Right lobe of liver (tissue), 6 donors: ENCODE data around the gene HBA1. TPM values are rescaled to one million over a fixed set of nuclear protein-coding genes. Genes with fewer than 3 reads are reported as not detected.

ENCODE experiments used
- ATAC-seq, 4 donors: fragments of 200-7000 bp; cut with Tn5 transposase; one replicate each; pipeline ENCODE4 v1.9.1; 2020; ENCODE audit warnings: mild to moderate bottlenecking in 4 of 4, moderate library complexity in 4 of 4
- DNase-seq, 3 donors: peaks; one replicate each; pipeline ENCODE4 v3.0.0-alpha.2; 2020
- H3K27ac ChIP-seq, 3 donors: fragments of 200-600 bp; one replicate each; pipeline ENCODE4 v1.8.0; 2022
- H3K27me3 ChIP-seq, 2 donors: fragments of 200-600 bp; one replicate each; pipeline ENCODE4 v1.8.0; 2022
- H3K36me3 ChIP-seq, 4 donors: fragments of 200-600 bp; sonication (generic) in 1 of 4; one replicate each; pipeline versions ENCODE4 v1.5.1 to v1.8.0; 2017 to 2022; ENCODE audit warnings: control low read depth in 1 of 4
- H3K4me1 ChIP-seq, 4 donors: fragments of 200-600 bp; sonication (generic) in 1 of 4; one replicate each; pipeline versions ENCODE4 v1.5.1 to v1.8.0; 2017 to 2022; ENCODE audit warnings: control low read depth in 1 of 4
- H3K4me3 ChIP-seq, 3 donors: fragments of 200-600 bp; one replicate each; pipeline ENCODE4 v1.8.0; 2022
- H3K9me3 ChIP-seq, 4 donors: fragments of 200-600 bp; sonication (generic) in 1 of 4; one replicate each; pipeline versions ENCODE4 v1.5.1 to v1.8.0; 2017 to 2022; ENCODE audit warnings: control low read depth in 1 of 4
- POLR2A ChIP-seq: fragments of 450-650 bp; IDR thresholded peaks from one replicate; pipeline ENCODE4 v1.6.1; 2017; ENCODE audit warnings: antibody characterized with exemption, mild to moderate bottlenecking
- WGBS: methylation state at CpG from one replicate; pipeline ENCODE4 v1.1.6; 2018; ENCODE audit warnings: low coverage, low lambda C conversion rate; ENCODE audit not compliant: insufficient coverage; ENCODE audit errors: missing lambda C conversion rate; 5-methylcytosine and 5-hydroxymethylcytosine counted together
- intact Hi-C, 2 donors: fragments of 100-400 bp; cut with DNase I; formaldehyde crosslinking; loops; one replicate each; pipeline versions ENCODE4 v1.11.2 to v1.14.1; 2022
- total RNA-seq, 6 experiments: library from RNA; depleted of rRNA in 2 of 6; stranded (reverse); fragments of >200 nt in 2 of 6; fragmentation: NEBNext Ultra II Directional in 3 of 6; extraction: Animal tissue kit (Norgen Biotek cat#: 25700) in 3 of 6; gene quantifications; one replicate each; pipeline versions ENCODE4 v1.1.0 to v1.2.4, GENCODE V29; 2016 to 2023
- TF ChIP-seq, protein P1 (sequence below), 4 donors: fragments of 200-600 bp in 3 of 4; fragments of 450-650 bp in 1 of 4; IDR thresholded peaks; one replicate each; pipeline versions ENCODE4 v1.5.1 to v1.8.0; 2016 to 2022; ENCODE audit warnings: antibody characterized with exemption in 4 of 4, mild to moderate bottlenecking in 2 of 4
- donor health status: DM: no; HTN: yes; CAD: no.
- donor health status: DM: no; HTN: no; CAD: no.
- donor health status: DM: no; HTN: no; CAD: no.
- donor health status: DM: no; HTN: yes; CAD: no.
- donor health status: DM: no; HTN: yes; CAD: no.

Gene HBA1
- total RNA-seq, 6 experiments from 2014 or later, result 8.0 to 789 (median 84.3) TPM

DNA sequence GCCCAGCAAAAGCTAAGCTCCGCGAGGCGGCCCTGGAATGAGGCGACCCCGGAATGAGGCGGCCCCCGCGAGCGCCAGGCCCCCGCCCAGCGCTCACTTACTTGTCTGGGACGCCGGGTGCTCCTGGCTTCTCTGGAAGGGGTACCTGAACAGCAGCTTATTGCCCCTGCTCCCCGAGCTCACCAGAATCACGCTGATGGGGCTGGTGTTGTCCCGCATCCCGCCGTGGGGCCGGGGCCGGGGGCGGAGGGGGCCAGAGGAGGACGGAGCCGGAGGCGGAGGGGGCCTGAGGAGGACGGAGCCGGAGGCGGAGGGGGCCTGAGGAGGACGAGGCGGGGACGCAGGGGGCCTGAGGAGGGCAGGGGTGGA lies 38.4 kb upstream of the HBA1 start:
- intact Hi-C loops, result no loop called here
- DNase-seq (peak in 2 of 3 donors; percentile 46 to 58), ATAC-seq (peak; percentile 28 to 48 (median 30))
- H3K9me3 ChIP-seq, result no peaks in the 10 kb centered on the region
- no peaks in the 10 kb centered on the region for H3K27me3 ChIP-seq
- TF ChIP-seq POLR2A, result no peak
- TF ChIP-seq, protein P1, sequence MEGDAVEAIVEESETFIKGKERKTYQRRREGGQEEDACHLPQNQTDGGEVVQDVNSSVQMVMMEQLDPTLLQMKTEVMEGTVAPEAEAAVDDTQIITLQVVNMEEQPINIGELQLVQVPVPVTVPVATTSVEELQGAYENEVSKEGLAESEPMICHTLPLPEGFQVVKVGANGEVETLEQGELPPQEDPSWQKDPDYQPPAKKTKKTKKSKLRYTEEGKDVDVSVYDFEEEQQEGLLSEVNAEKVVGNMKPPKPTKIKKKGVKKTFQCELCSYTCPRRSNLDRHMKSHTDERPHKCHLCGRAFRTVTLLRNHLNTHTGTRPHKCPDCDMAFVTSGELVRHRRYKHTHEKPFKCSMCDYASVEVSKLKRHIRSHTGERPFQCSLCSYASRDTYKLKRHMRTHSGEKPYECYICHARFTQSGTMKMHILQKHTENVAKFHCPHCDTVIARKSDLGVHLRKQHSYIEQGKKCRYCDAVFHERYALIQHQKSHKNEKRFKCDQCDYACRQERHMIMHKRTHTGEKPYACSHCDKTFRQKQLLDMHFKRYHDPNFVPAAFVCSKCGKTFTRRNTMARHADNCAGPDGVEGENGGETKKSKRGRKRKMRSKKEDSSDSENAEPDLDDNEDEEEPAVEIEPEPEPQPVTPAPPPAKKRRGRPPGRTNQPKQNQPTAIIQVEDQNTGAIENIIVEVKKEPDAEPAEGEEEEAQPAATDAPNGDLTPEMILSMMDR (IDR thresholded peaks at IDR 0.05), result no peak
- 1% methylated on average over 30 of the region's 30 CpGs for WGBS
- peak overlapping the region in 1 of 3 donors; percentile 26 for H3K27ac ChIP-seq
- peak overlapping the region; percentile 70 to 79 (median 77) for H3K4me3 ChIP-seq
- no peaks in the 10 kb centered on the region for H3K4me1 ChIP-seq
- no peaks in the 10 kb centered on the region for H3K36me3 ChIP-seq

DNA sequence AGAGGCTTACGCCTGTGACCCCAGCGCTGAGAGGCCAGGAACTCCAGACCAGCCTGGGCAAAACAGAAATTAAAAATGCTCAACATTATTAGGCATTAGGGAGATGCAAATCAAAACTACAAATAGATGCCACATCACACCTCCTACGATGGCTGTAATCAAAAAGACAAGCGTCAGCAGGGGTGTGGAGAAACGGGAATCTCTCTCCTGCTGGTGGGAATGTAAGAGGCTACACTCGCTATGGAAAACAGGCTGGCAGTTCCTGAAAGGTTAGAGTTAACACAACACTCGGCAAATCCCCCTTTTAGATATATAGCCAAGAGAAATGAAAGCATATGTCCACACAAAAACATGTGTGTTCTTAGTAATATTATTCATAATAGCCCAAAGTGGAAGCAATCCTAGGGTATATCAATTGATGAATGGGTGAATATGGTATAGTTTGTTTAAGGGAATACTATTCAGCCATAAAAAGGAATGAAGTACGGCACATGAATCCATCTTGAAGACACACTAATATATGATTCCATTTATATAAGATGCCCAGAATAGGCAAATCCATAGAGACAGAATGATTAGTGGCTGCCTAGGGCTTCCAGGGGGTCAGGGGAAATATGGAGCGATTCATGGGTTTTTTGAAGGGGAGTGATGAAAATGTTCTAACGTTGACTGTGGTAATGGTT lies 36.2 kb upstream of the HBA1 start:
- Histone ChIP-seq H3K4me3 (no peak overlapping the region), H3K36me3 (no peaks in the 10 kb centered on the region), H3K27ac (no peak overlapping the region), H3K27me3 (no peaks in the 10 kb centered on the region), H3K9me3 (no peaks in the 10 kb centered on the region), H3K4me1 (no peaks in the 10 kb centered on the region)
- 62% methylated on average over 8 of the region's 10 CpGs for WGBS
- DNase-seq (no peak), ATAC-seq (no peak)
- intact Hi-C loops, result no loop called here
- TF ChIP-seq POLR2A, result no peak
- TF ChIP-seq, protein P1 (IDR thresholded peaks at IDR 0.05), result no peak

DNA sequence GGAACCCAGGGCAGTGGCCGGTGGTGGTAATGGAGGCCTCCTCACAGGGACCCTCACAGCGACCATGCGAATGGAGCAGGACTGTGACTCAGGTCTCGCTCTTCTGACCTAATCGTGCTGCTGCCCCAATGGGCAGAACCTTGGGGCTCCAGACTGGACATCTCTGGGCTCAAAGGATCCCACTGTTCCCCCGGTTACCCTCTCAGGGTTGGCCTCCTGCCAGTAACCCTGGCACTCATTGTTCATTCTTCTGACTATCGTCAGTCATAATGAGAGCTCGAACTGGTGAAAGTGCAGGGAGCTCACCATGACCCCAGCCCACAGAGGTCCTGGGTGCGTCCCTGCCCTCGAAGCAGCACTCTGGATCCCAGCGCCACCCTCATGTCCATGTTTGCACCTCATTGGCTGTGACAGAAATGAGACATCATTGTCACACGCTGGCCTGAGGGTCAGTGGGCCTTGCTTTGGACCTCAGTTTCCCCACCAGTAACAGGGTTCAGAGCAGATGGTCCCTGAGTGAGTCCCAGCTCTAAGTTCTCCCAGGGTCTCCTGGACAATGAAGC lies 34.0 kb upstream of the HBA1 start:
- DNase-seq (no peak), ATAC-seq (no peak)
- no peaks in the 10 kb centered on the region for H3K4me1 ChIP-seq
- 80% methylated on average over 1 of the region's 12 CpGs for WGBS
- intact Hi-C loops, result no loop called here
- H3K36me3 ChIP-seq, result no peaks in the 10 kb centered on the region
- no peaks in the 10 kb centered on the region for H3K27me3 ChIP-seq
- no peak overlapping the region for H3K4me3 ChIP-seq
- H3K27ac ChIP-seq, result no peak overlapping the region
- TF ChIP-seq, protein P1 (IDR thresholded peaks at IDR 0.05), result no peak
- no peak for TF ChIP-seq POLR2A
- H3K9me3 ChIP-seq, result no peaks in the 10 kb centered on the region

DNA sequence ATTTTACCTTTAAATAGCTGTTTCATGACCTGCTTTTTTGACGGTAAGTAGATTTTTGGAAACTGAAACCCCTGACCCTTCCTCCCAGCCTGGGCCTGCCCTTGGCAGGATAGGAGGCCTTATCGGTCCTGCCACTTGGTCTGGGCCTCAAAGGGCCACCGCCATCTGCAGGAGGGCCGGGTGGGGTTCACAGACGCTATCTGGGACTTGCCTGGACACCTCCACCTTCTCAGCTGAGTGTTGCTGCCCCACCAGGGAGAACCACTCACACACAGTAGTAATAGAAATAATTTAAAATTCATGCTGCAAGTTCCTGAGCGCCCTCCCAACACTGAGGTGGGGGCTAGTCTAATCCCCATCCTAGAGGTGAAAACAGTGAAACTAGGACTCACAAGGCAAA lies 33.4 kb upstream of the HBA1 start:
- H3K36me3 ChIP-seq, result no peaks in the 10 kb centered on the region
- TF ChIP-seq POLR2A, result no peak
- TF ChIP-seq, protein P1 (IDR thresholded peaks at IDR 0.05), result no peak
- H3K9me3 ChIP-seq, result no peaks in the 10 kb centered on the region
- no peaks in the 10 kb centered on the region for H3K27me3 ChIP-seq
- intact Hi-C loops, result no loop called here
- no peaks in the 10 kb centered on the region for H3K4me1 ChIP-seq
- DNase-seq (no peak), ATAC-seq (no peak)
- H3K4me3 ChIP-seq, result no peak overlapping the region
- H3K27ac ChIP-seq, result no peak overlapping the region
- 77% methylated on average over 4 of the region's 6 CpGs for WGBS
